Dermis microvascular lymphatic vessel endothelial cell (primary cell): ENCODE results near the gene FRK. TPM values are rescaled to one million over a fixed set of nuclear protein-coding genes. Genes with fewer than 3 reads are reported as not detected.

ENCODE experiments used
- DNase-seq, 2 donors: peaks; one replicate each; pipeline versions ENCODE4 v3.0.0 to v3.0.0-alpha.2; 2010; ENCODE audit warnings: low read depth in 2 of 2
- total RNA-seq: library from RNA; depleted of rRNA; stranded (reverse); fragments of >200 nt; gene quantifications from 2 replicates; pipeline ENCODE4 v1.2.1, GENCODE V29; 2014

The FRK gene
- total RNA-seq, 1 donor from 2014 or later, result under 0.01 TPM

DNA sequence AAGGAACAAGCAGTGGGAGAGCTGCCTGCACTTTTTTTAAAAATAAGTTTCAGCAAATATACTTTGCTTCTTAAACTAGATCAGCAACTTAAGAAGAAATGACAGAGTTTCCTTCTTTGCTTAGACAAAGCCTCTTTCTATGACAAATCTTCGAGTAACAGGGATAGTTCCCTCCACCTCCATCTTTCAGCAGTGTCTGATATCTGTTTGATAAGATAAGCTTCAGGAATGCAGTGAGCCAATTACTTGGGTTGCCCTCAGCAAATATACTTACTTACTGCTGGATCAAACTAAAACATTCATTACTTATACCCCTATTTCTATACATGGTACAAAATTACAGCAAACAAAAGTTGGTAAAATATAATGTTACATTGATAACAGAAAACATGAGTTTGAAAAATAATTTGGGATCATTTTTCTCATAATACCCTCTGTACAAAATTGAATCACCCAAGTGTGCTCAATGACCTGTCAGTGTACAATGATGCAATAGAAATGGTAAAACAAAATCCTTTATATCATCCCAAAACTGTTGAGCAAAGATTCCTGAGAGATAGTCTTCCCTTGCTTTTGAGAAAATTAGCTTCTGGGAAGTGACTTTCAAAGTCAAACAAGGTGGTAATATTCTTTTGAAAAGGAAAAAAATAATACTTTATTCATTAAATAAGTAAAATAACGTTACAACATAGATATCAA is 24.5 kb downstream of the FRK start:
- no peak for DNase-seq

- DNase-seq, result no peak
Measured at GRCh38 chr6:116035616-116036015, 25.1 kb downstream of the FRK start.

DNA sequence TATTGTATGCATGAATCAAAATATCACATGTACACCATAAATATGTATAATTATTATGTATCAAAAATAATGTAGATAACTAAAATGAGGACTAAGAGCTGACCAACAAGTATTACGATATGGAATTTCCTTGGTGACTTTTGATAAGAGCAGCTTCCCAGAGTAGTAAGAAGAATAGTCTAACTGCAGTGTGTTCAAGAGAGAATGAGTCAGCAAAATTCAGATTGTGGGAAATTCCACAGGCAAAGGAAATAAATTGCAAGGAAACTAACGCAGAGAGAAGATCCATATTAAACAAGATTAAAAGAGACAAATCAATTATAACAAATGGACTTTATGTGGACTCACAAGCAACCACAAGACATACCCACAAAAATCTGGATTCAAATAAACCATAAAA is 26.4 kb downstream of the FRK start:
- peak in 1 of 2 donors; percentile 11 for DNase-seq

DNA sequence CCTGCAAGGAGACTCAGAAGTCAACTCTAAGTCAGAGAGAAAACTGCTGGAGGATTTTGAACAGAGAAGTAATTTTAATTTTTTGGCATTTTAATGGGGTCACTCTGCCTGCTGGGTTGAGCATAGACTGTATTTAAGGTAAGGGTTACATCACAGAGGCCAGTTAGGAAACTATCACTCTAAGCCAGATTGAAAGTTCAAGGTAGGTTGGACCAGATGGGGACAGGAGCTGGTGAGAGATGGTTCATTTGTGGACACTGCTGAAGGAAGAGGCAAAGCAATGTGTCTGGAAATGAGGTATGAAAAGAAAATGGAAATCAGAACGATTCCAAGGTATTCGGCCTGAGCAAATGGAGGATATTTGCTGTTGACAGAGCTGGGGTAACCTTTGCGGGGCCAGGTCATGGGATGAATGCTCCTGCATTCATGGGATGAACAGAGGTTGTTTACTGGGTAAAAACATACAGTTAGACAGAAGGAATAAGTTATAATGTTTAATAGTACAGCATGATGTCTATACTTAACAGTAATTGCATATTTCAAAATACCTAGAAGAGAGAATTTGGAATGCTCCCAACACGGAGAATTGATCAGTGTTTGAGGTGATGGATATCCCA is 26.9 kb downstream of the FRK start:
- DNase-seq, result no peak

DNA sequence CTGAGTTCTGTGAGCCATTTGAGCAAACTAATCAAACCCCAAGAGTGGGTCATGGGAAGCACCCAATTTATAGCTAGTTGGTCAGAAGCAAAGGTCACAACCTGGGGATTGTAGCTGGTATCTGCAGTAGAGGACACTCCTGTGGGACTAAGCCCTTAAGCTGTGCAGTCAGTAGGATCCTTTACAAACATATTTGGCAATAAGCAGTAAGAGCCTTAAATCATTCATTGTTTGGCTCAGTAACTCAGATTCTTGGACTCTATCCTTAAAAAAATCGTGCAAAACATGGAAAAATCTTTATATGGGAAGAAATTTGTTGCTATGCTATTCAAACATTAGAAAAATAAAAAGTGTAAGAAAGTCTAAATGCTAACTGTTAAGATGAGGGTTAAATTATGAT is 29.9 kb downstream of the FRK start:
- DNase-seq, result no peak

GRCh38 chr6:116029535-116029934 is 31.2 kb downstream of the FRK start:
- no peak for DNase-seq

- DNase-seq, result no peak
Measured at GRCh38 chr6:116028233-116028632, 32.5 kb downstream of the FRK start.

GRCh38 chr6:116027801-116028200 is 32.9 kb downstream of the FRK start:
- no peak for DNase-seq

DNA sequence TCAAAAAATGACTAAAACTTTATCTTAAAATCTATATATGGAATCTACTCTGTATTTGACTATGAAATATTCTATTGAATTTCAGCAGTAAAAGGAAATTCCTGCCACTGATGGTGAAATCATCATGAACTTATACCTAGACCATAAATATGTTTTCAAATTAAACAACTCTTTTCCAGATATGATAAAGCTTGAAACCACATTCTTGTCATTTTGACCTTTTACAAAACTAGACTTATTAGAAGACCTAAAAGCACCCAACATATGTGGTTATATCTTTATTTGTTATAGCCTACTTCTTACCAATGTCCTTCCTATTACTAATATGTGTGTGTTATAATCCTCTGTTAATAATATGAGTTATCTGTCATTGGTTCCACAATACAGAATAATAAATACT is 35.3 kb downstream of the FRK start:
- DNase-seq, result no peak

DNA sequence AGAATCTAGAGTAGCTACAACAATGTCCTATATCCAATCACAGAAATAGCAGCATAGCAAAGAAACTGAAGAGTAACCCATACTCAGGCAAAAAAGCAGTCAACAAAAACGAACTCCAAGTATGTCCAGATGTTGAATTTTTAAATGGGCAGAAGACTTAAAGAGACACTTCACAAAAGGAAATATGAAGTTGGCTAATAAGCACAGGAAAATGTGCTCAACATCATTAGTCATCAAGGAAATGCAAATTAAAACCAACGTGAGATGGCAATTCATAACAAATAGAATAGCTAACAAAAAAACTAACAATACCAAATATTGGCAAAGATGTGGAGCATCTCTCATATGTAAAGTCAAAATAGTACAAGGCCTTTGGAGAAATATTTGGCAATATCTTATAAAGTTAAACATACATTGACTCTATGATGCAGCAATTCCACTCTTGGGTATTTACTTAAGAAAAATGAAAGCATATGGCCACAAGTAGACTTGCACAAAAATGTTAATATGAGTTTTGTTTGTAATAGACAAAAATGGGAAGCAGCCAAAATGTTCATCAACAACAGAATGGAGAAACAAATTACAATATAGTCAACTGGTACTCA is 37.7 kb downstream of the FRK start:
- no peak for DNase-seq

DNA sequence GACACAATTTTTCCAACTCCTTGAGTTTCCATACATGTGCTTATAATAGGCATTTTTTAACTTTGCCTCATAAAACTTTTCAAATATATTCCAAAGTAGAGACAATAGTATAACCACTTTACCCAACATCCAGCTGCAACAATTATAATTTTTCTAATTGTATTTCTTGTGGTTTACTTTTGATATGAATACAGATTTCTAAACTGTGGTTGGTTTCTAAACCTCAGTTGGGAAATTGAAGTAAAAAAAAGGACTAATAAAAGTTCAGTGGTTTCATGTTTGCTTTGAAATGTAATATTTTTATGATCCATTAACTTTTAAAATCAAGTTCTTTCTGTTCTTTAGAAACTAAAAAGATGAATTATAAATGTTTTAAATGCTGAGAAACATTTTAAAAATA is 40.0 kb downstream of the FRK start:
- DNase-seq, result no peak

DNA sequence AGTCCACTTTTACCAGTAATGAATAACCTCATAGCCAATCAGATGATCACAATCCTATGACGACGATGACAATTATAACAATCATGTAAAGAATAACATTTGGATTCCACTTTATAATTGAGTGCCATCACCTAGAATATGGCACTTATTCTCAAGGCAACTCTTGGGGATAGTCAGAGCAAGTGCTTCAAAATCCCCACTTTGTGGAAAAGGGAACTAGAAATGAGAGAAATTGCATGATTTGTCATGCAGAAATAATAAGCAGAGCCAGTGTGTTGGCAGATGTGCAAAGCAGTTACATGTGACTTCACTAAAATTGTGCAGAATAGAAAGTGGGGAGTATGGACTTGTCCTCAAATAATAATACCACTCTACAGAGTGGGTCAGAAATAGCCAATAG is 41.3 kb downstream of the FRK start:
- no peak for DNase-seq

DNA sequence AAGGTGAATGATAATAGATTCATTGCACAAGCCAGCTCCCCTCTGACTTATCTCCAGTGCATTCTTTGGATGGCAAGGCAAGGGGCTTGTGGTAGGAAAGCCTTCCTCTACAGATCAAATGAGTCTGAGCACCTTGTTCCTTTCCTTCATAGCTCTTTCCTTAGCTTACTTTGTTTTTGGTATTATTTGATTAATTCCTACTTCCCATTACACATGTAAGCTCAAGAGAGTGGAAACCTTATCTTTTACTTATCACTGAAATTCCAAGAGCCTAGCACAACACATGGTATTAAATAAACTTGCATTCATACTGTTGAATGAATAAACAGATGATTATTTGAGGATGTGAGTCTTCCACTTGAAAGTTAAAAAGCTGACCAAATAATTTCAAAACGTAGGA is 41.7 kb downstream of the FRK start:
- DNase-seq, result no peak

GRCh38 chr6:116017546-116018295 is 43.0 kb downstream of the FRK start:
- no peak for DNase-seq

DNA sequence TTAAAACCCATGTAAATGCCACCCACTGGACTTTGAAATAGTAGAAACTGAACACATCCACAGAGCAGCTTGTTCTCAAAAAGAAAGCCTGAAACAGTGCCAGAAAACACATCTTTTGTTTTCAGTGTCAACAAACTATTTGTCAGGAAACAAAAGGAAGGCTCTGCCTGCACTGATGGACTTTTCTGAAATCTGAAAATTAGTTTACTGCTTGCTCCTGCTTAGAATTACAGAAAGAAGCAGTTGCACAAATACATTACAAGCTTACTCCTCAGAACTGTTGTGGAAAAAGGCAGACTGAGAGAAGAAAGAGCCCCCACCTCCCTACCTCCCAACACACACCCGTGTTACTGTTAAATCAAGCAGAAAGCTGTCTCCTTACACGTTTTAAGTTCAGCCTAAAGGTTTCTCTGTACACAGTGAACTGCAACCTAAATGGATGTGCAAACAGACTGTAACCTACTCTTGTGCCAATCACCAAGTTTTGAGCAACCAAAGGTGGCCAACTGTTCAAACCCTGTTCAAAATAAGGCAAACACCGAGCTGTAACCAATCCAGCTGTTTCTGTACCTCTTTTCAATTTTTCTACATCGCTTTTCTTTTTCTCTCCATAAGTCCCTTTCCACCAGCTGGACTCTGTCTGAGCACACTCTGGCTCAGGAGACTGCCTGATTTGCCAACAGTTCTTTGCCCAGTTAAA is 43.7 kb downstream of the FRK start:
- DNase-seq, result peak in 1 of 2 donors; percentile 5

GRCh38 chr6:116015983-116016382 is 44.7 kb downstream of the FRK start:
- DNase-seq, result no peak

- no peak for DNase-seq
Measured at GRCh38 chr6:116015561-116015960, 45.1 kb downstream of the FRK start.

- no peak for DNase-seq
Measured at GRCh38 chr6:116012951-116013350, 47.7 kb downstream of the FRK start.

- no peak for DNase-seq
Measured at GRCh38 chr6:116012471-116012949, 48.2 kb downstream of the FRK start.

DNA sequence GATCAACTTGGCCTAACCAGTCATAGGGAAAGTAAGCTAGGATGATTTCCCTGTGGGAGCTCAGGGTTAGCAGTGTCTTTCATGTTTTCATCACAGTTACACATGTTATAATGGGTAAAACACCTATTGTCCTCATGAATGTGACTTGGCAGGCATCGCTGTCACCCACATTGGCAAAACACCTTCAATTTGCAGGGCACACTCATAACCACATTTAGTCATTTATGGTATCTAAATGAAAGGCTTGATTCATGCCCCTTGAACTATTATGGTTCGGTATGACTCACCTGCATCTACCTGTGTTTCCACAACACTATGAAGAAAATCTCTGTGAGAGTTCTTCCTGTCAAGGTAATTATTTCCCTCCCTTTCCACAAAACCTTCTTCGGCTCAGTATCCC is 49.2 kb downstream of the FRK start:
- DNase-seq, result no peak

DNA sequence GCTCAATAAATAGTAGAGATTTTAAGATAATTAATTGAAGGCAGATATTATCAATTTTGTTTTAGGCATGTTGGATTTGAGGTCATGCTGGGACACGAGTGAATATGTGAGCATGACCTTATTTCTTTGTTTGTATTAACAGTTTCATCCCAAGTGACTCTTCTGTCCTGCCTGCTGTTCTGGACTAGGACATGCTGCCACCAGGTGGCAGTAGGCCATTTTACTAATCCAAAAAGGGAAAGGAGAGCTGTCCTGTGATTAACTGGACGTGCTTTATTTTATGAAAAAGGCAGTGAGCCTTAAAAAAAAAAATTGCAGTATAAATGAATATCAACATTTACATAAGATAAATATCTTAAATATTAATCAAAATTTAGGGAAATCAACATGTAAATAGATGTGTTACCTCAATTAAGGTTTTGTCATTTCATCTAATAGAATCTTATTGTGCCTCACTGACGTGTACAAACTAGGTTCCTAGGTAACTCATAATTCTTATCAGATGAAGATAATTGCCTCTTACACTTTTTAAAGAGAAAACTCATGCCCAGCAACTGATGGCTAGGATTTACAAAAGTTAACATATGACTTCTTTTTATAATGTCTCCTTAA is 49.8 kb downstream of the FRK start:
- DNase-seq, result peak; percentile 47 to 62
